K562 (cell line): ENCODE measurements around the gene JDP2. TPM values are rescaled to one million over a fixed set of nuclear protein-coding genes. Genes with fewer than 3 reads are reported as not detected.
A peak's percentile ranks its signal among the peaks of the same experiment; 100 is the strongest.

Experiments used
- ATAC-seq: fragments of 200-7000 bp; cut with Tn5 transposase; 3 replicates; pipeline ENCODE4 v1.9.1; 2020; ENCODE audit warnings: moderate library complexity
- BruUV-seq: library from RNA; stranded (reverse); fragments of 400-500 nt; replicated peaks from 2 replicates; lab custom pipeline; 2021; lab: Mats Ljungman, UMichigan
- CTCF ChIA-PET: fragments of 300-600 bp; formaldehyde crosslinking; extraction: SDS; loops from one replicate; lab custom pipeline; 2021; ENCODE audit warnings: low intra/inter-chr PET ratio; lab: Yijun Ruan, JAX
- POLR2A ChIA-PET: fragments of 300-600, 350-650 bp; sonication (Branson Sonifier 250); formaldehyde crosslinking; extraction: SDS; loops from one replicate; lab custom pipeline; 2021; ENCODE audit warnings: antibody characterized with exemption, inconsistent platforms; lab: Yijun Ruan, JAX
- DNase-seq, 4 experiments: peaks; one replicate each; pipeline versions ENCODE4 v3.0.0 to v3.0.0-alpha.2; 2011 to 2018; ENCODE audit warnings: low spot score in 3 of 4, mixed read lengths in 3 of 4; ENCODE audit errors: extremely low read depth in 1 of 4
- FAIRE-seq: peaks from 2 replicates; lab custom pipeline; 2011; peaks lifted over from hg19 to GRCh38; lab: Jason Lieb, UNC
- H2AFZ ChIP-seq: 2 replicates; pipeline ENCODE4 v1.6.0; 2011; ENCODE audit warnings: low read depth, low read length, control low read depth, inconsistent platforms
- H3K27ac ChIP-seq: fragments of 200-600 bp; 3 replicates; pipeline ENCODE4 v1.8.0; 2011; ENCODE audit warnings: low read depth, mild to moderate bottlenecking, control low read depth, inconsistent platforms, low read length, moderate library complexity, mixed read lengths; ENCODE audit errors: extremely low read depth
- H3K27me3 ChIP-seq, 2 experiments: fragments of 300-600 bp in 1 of 2; 2 replicates in 1 of 2; 3 replicates in 1 of 2; pipeline versions ENCODE4 v1.6.0 to v1.8.0; 2011; ENCODE audit warnings: inconsistent platforms in 2 of 2, low read length in 2 of 2, mild to moderate bottlenecking in 1 of 2, mixed read lengths in 1 of 2, moderate library complexity in 1 of 2; ENCODE audit not compliant: control insufficient read depth in 2 of 2, insufficient read depth in 2 of 2
- H3K36me3 ChIP-seq: fragments of 300-600 bp; 3 replicates; pipeline ENCODE4 v1.8.0; 2011; ENCODE audit warnings: mild to moderate bottlenecking, low read length, inconsistent platforms; ENCODE audit not compliant: control insufficient read depth, insufficient read depth
- H3K4me1 ChIP-seq, 2 experiments: fragments of 200-600 bp in 1 of 2; replicated peaks in 1 of 2; 2 replicates in 1 of 2; 3 replicates in 1 of 2; pipeline versions ENCODE4 v1.5.1 to v1.8.0; 2011; ENCODE audit warnings: inconsistent platforms in 2 of 2, low read length in 2 of 2, mild to moderate bottlenecking in 1 of 2, mixed read lengths in 1 of 2, moderate library complexity in 1 of 2; ENCODE audit not compliant: control insufficient read depth in 2 of 2, insufficient read depth in 2 of 2
- H3K4me2 ChIP-seq: 2 replicates; pipeline ENCODE4 v1.6.1; 2011; ENCODE audit warnings: low read length, control low read depth, inconsistent platforms, mixed read lengths; ENCODE audit not compliant: insufficient read depth
- H3K4me3 ChIP-seq: fragments of 200-600 bp; sonication (generic), shearing (Covaris generic); 2 replicates; pipeline ENCODE4 v1.5.1; 2016; ENCODE audit warnings: control low read depth, inconsistent platforms
- H3K79me2 ChIP-seq: fragments of 200-600 bp; 3 replicates; pipeline ENCODE4 v1.8.0; 2011; ENCODE audit warnings: low read length, inconsistent platforms; ENCODE audit not compliant: control insufficient read depth, insufficient read depth
- H3K9ac ChIP-seq, 2 experiments: 2 replicates each; pipeline versions ENCODE4 v1.6.0 to v1.6.1; 2011; ENCODE audit warnings: low read depth in 2 of 2, low read length in 2 of 2, control low read depth in 1 of 2, inconsistent platforms in 1 of 2, mild to moderate bottlenecking in 1 of 2, mixed read lengths in 1 of 2; ENCODE audit not compliant: insufficient read depth in 1 of 2
- H3K9me1 ChIP-seq: one replicate; pipeline ENCODE4 v1.6.0; 2011; ENCODE audit warnings: inconsistent platforms, mild to moderate bottlenecking, low read length, moderate library complexity; ENCODE audit not compliant: control insufficient read depth, insufficient read depth
- H3K9me3 ChIP-seq: replicated peaks from 2 replicates; pipeline ENCODE4 v1.5.1; 2011; ENCODE audit warnings: low read depth, low read length, inconsistent platforms; ENCODE audit not compliant: control insufficient read depth, insufficient read depth
- H4K20me1 ChIP-seq: replicated peaks from 2 replicates; pipeline ENCODE4 v1.6.1; 2011; ENCODE audit warnings: low read length, inconsistent platforms, mixed read lengths; ENCODE audit not compliant: control insufficient read depth, insufficient read depth
- BCLAF1 ChIP-seq, 2 experiments: fragments of 450-650 bp in 1 of 2; IDR thresholded peaks; 2 replicates each; pipeline ENCODE4 v1.6.1; 2011 to 2017; ENCODE audit warnings: low read depth in 2 of 2, antibody characterized with exemption in 1 of 2, borderline replicate concordance in 1 of 2, low read length in 1 of 2, mild to moderate bottlenecking in 1 of 2, mixed read lengths in 1 of 2; ENCODE audit not compliant: control insufficient read depth in 1 of 2
- DPF2 ChIP-seq: fragments of 450-650 bp; IDR thresholded peaks from 2 replicates; pipeline ENCODE4 v1.6.1; 2016
- FOSL1 ChIP-seq: fragments of 200-800 bp; sonication (Bioruptor generic); conservative IDR thresholded peaks from 2 replicates; pipeline ENCODE4 v1.6.1; 2016; ENCODE audit warnings: missing genetic modification characterization, missing compliant biosample characterization
- KDM2B ChIP-seq: fragments of 250-450 bp; sonication (Bioruptor Pico); IDR thresholded peaks from 2 replicates; pipeline ENCODE4 v1.8.0; 2021; ENCODE audit warnings: mild to moderate bottlenecking, moderate library complexity
- NFE2L1 ChIP-seq: fragments of 450-650 bp; IDR thresholded peaks from 2 replicates; pipeline ENCODE4 v1.6.1; 2016; ENCODE audit warnings: missing genetic modification characterization, low read depth, mild to moderate bottlenecking, missing compliant biosample characterization, moderate library complexity, borderline replicate concordance
- NR2C2 ChIP-seq, 2 experiments: fragments of 200-800 bp in 1 of 2; sonication (Bioruptor generic) in 1 of 2; sonication (generic) in 1 of 2; formaldehyde crosslinking in 1 of 2; IDR thresholded peaks; 2 replicates each; pipeline versions ENCODE4 v1.6.1 to v1.8.0; 2016 to 2022; ENCODE audit warnings: mild to moderate bottlenecking in 1 of 2, missing compliant biosample characterization in 1 of 2, missing genetic modification characterization in 1 of 2, missing genetic modification reagents in 1 of 2
- POLR3G ChIP-seq: IDR thresholded peaks from 2 replicates; pipeline ENCODE4 v1.6.1; 2011; ENCODE audit not compliant: insufficient read length, insufficient replicate concordance; ENCODE audit errors: extremely low read depth
- SMAD3 ChIP-seq: fragments of 450-650 bp; formaldehyde crosslinking; conservative IDR thresholded peaks from 2 replicates; pipeline ENCODE4 v1.4.0; 2020; ENCODE audit warnings: mild to moderate bottlenecking
- SNAPC5 ChIP-seq: fragments of 250-450 bp; sonication (Bioruptor Pico); IDR thresholded peaks from 2 replicates; pipeline ENCODE4 v1.8.0; 2021; ENCODE audit warnings: moderate library complexity, mild to moderate bottlenecking, inconsistent platforms
- TAF1 ChIP-seq: IDR thresholded peaks from 2 replicates; pipeline ENCODE4 v1.6.1; 2011; ENCODE audit warnings: mild to moderate bottlenecking, low read length, moderate library complexity; ENCODE audit not compliant: insufficient read depth, control insufficient read depth, severe bottlenecking; ENCODE audit errors: extremely low read depth
- XRCC4 ChIP-seq: IDR thresholded peaks from one replicate; pipeline ENCODE4 v1.6.1; 2011; ENCODE audit not compliant: insufficient read depth, insufficient read length; ENCODE audit errors: extremely low read depth
- ZNF197 ChIP-seq: fragments of 200-800 bp; sonication (Bioruptor generic); IDR thresholded peaks from 2 replicates; pipeline ENCODE4 v1.6.1; 2016; ENCODE audit warnings: low read depth, missing genetic modification characterization, missing compliant biosample characterization
- WGBS: fragments of 100-300 bp; shearing (Covaris generic); methylation state at CpG from one replicate; pipeline ENCODE4 v1.1.6; 2016; ENCODE audit warnings: low coverage, mixed read lengths; ENCODE audit not compliant: insufficient coverage; ENCODE audit errors: missing lambda C conversion rate; 5-methylcytosine and 5-hydroxymethylcytosine counted together
- in situ Hi-C: fragments of 300-500 bp; cut with MboI; formaldehyde crosslinking; loops from 4 replicates; pipeline ENCODE4 v1.15.0; 2018; ENCODE audit warnings: inconsistent platforms, mixed read lengths
- intact Hi-C: fragments of 100-400 bp; cut with micrococcal nuclease; formaldehyde crosslinking; loops from 2 replicates; pipeline ENCODE4 v1.14.2; 2022
- polyA plus RNA-seq, 8 experiments: library from polyadenylated mRNA; depleted of rRNA in 4 of 8; stranded (reverse) in 5 of 8; unstranded in 3 of 8; fragments of >200 nt; fragmentation: Nextera tagmentation in 2 of 8; fragmentation: Illumina TruSeq in 1 of 8; extraction: Ambion mirVana in 2 of 8; extraction: Trizol in 1 of 8; gene quantifications; 2 replicates each; pipeline versions ENCODE4 v1.2.1 to v1.2.3, GENCODE V29; 2011 to 2014; ENCODE audit warnings: inconsistent platforms in 1 of 8, missing spikeins in 1 of 8
- total RNA-seq, 7 experiments: library from RNA; depleted of rRNA in 6 of 7; stranded (reverse); fragments of >200 nt in 6 of 7; fragmentation: Illumina TruSeq in 2 of 7; extraction: Trizol in 2 of 7; gene quantifications; 2 replicates each; pipeline versions ENCODE4 v1.2.1 to v1.2.3, GENCODE V29; 2011 to 2021; ENCODE audit warnings: low replicate concordance in 1 of 7

Gene JDP2
- total and polyA plus RNA-seq, 9 of the 15 experiments (the other 6 are each of a cell fraction or from before 2014, with no cell fraction given), result 0.27 to 13.8 (median 3.1) TPM

GRCh38 chr14:75457648-75458165 is 29.9 kb downstream of the JDP2 start:
- WGBS, result 54% methylated on average over 9 of the region's 10 CpGs
- in situ Hi-C loops, result no loop called here
- Histone ChIP-seq H3K4me1 (peaks cover 0 to 15% of the 10 kb centered on the region in 2 experiments; a peak in 2 of 5 replicates), H3K9me1 (peaks cover 2% of the 10 kb centered on the region), H4K20me1 (0 out of 2 replicates have a peak, but pooled peaks cover 5% of the 10 kb centered on the region)
- POLR2A ChIA-PET, result interaction anchor here (0.6 to 1.5 kb wide), 3 partner anchors 8 to 117 kb away, joined by 3 to 4 read pairs (median 3); no protein-coding TSS in a partner anchor
- BruUV-seq, result no TSS peak
- no peak for ATAC-seq
- TF ChIP-seq DPF2, result no peak
- TF ChIP-seq KDM2B, result no peak
- TF ChIP-seq SMAD3 (CRISPR knock-in tag), result no peak
- TF ChIP-seq BCLAF1 (IDR thresholded peaks at IDR 0.05; ENCODE audit: borderline replicate concordance in 1 of 2, control insufficient read depth in 1 of 2, low read depth in 2 of 2, low read length in 1 of 2), result no peak
- no peak for TF ChIP-seq SNAPC5 (CRISPR knock-in tag)
- TF ChIP-seq NR2C2 (CRISPR knock-in tag; IDR thresholded peaks at IDR 0.05), result no peak
- no peak for TF ChIP-seq NR2C2 (tag; IDR thresholded peaks at IDR 0.05)
- TF ChIP-seq POLR3G, result no peak
- TF ChIP-seq FOSL1 (tag), result no peak
- TF ChIP-seq TAF1, result no peak
- no peak for TF ChIP-seq XRCC4
- no peak for TF ChIP-seq NFE2L1 (tag)
- no peak for TF ChIP-seq ZNF197 (CRISPR knock-in tag)
- TF ChIP-seq, all 486 proteins: peak for 0
- H3K79me2 ChIP-seq, result no peaks in the 10 kb centered on the region
- H3K9ac ChIP-seq, result 0 out of 4 replicates have a peak overlapping the region, but pooled peaks of 1 of the 2 experiments have one; percentile 17
- H3K4me3 ChIP-seq, result no peak overlapping the region
- no peak for FAIRE-seq
- CTCF ChIA-PET, result no interaction called here
- H3K9me3 ChIP-seq, result no peaks in the 10 kb centered on the region
- no peaks in the 10 kb centered on the region for H3K27me3 ChIP-seq
- H2AFZ ChIP-seq, result no peak overlapping the region
- no peak overlapping the region for H3K27ac ChIP-seq
- DNase-seq, result no peak
- intact Hi-C loops, result no loop called here
- no peak overlapping the region for H3K4me2 ChIP-seq
- H3K36me3 ChIP-seq, result no peaks in the 10 kb centered on the region
